NCI-H2029 (cell line): ENCODE data around the gene IKZF2.
"Not testable (repeated sequence)": the region's sequence is repeated elsewhere in the genome, so short reads cannot be mapped to it uniquely, and the experiment has no call there.

ENCODE experiments used
- DNase-seq: peaks from one replicate; lab custom pipeline; 2025; lab: John Stamatoyannopoulos, UW

The IKZF2 gene

GRCh38 chr2:213043566-213043965, 107.8 kb downstream of the IKZF2 start:
- DNase-seq: no peak

GRCh38 chr2:213042262-213042661, 109.2 kb downstream of the IKZF2 start:
- no peak for DNase-seq

- no peak for DNase-seq
Observed at GRCh38 chr2:213036836-213037235, 114.6 kb downstream of the IKZF2 start.

GRCh38 chr2:213034585-213034984, 116.8 kb downstream of the IKZF2 start:
- no peak for DNase-seq

- DNase-seq: no peak
Observed at GRCh38 chr2:213032607-213033006, 118.8 kb downstream of the IKZF2 start.

GRCh38 chr2:213022987-213023386, 128.4 kb downstream of the IKZF2 start:
- DNase-seq: no peak

- DNase-seq: no peak
Observed at GRCh38 chr2:213021971-213022899, 129.2 kb downstream of the IKZF2 start.

GRCh38 chr2:213020913-213021312, 130.5 kb downstream of the IKZF2 start:
- DNase-seq: not testable (repeated sequence)

GRCh38 chr2:213020268-213020667, 131.1 kb downstream of the IKZF2 start:
- DNase-seq: no peak

GRCh38 chr2:213019368-213019767, 132.0 kb downstream of the IKZF2 start:
- DNase-seq: no peak

- DNase-seq: no peak
Observed at GRCh38 chr2:213018340-213018901, 133.0 kb downstream of the IKZF2 start.

- DNase-seq: no peak
Observed at GRCh38 chr2:213017404-213017803, 134.0 kb downstream of the IKZF2 start.

- DNase-seq: no peak
Observed at GRCh38 chr2:213016984-213017351, 134.4 kb downstream of the IKZF2 start.

GRCh38 chr2:213016166-213016983, 135.0 kb downstream of the IKZF2 start:
- DNase-seq: no peak

GRCh38 chr2:213015387-213016165, 135.8 kb downstream of the IKZF2 start:
- no peak for DNase-seq

- DNase-seq: no peak
Observed at GRCh38 chr2:213013979-213014378, 137.4 kb downstream of the IKZF2 start.

GRCh38 chr2:213011505-213011904, 139.9 kb downstream of the IKZF2 start:
- no peak for DNase-seq

GRCh38 chr2:213010106-213010779, 141.2 kb downstream of the IKZF2 start:
- no peak for DNase-seq

GRCh38 chr2:213007290-213007838, 144.0 kb downstream of the IKZF2 start:
- no peak for DNase-seq

GRCh38 chr2:213004197-213004821, 147.1 kb downstream of the IKZF2 start:
- no peak for DNase-seq

- DNase-seq: no peak
Observed at GRCh38 chr2:213002383-213002782, 149.0 kb downstream of the IKZF2 start.
